Activated CD4-positive, alpha-beta T cell treated with anti-CD3 and anti-CD28 coated beads, Interleukin-2, amount 50 U/mL, for 48 hours (primary cell): Measurements from ENCODE around the gene CCDC71L.

Experiments
- DNase-seq, 2 experiments: peaks; one replicate each; pipeline ENCODE4 v3.0.0-alpha.2; 2020

Gene CCDC71L

DNA sequence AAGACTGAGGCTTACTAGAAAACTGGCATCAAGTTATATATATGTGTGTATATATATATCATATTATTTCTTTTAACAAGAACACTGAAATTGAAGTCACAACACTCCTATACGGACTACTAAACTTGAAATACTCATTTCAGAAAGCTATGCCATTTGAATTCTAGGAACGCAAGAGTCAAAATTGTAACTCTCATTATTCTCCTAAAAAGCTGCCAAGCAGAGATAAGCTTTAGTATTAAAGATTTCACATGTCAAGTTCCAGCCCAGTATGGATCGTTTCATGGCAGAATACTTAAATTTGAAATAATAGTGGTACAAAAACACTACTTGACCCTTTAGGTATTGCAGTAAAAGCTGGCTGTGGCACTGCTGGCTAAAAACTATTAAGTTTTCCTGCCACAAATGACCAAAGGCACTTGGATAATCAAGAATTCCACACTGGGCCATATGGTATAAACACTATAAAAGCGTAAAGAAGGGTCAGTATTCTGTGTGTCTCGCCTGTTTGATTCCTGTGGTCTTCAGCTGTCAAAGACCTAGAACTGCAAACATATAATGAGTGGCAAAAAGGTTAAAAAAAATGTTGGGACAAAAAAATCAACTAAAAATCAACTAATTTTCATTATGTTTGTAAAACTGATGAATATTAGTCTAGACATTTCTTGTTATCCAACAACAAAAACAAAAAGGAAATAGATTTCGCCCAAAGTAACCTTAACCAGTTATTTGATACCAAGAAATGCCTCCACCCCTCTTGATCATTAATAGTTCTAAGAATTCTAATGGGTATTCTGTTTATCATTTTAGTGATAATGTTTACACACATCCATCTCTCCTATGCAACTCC, 2.4 kb downstream of the CCDC71L start:
- no peak for DNase-seq

GRCh38 chr7:106657085-106657991, 3.6 kb downstream of the CCDC71L start:
- DNase-seq = no peak

- no peak for DNase-seq
Measured at GRCh38 chr7:106655703-106656498, 5.1 kb downstream of the CCDC71L start.

- DNase-seq = no peak
Measured at GRCh38 chr7:106653488-106653887, 7.5 kb downstream of the CCDC71L start.

GRCh38 chr7:106652909-106653308, 8.0 kb downstream of the CCDC71L start:
- DNase-seq = no peak

- no peak for DNase-seq
Measured at GRCh38 chr7:106652092-106652491, 8.9 kb downstream of the CCDC71L start.

DNA sequence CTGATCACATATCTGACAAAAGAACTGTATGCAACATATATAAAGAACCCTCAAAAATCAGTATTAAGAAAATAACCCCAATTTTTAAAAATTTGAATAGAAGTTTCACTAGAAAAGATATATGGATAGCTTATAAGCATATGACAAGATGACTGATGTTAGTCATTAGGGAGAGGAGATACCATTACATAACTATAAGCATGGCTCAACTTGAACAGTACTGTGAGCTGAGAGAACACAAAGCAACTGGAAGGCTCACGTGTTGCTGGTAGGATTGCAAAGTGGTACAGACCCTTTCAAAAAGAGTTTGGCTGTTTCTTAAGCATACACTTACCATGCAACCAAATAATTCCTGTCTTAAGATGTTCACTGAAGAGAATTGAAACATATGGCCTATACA, 14.7 kb downstream of the CCDC71L start:
- no peak for DNase-seq

DNA sequence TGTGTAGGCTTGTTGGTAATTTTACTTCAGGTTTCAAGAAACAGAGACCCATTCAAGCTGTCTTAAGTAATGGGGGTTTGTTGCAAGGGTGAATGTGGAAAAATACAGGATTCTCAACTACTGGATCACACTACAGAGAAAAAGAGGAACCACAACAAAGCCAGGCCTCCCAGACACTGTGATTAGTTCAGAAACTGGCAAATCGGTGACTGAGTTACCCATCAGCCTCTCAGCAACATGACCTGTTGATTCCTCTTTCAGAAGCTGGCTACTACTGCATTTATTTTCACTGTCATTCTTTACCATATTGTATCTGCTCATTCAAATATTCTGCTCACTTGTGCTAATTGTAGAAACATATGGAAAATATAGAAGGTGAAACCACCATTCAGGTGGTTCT, 16.0 kb downstream of the CCDC71L start:
- no peak for DNase-seq

DNA sequence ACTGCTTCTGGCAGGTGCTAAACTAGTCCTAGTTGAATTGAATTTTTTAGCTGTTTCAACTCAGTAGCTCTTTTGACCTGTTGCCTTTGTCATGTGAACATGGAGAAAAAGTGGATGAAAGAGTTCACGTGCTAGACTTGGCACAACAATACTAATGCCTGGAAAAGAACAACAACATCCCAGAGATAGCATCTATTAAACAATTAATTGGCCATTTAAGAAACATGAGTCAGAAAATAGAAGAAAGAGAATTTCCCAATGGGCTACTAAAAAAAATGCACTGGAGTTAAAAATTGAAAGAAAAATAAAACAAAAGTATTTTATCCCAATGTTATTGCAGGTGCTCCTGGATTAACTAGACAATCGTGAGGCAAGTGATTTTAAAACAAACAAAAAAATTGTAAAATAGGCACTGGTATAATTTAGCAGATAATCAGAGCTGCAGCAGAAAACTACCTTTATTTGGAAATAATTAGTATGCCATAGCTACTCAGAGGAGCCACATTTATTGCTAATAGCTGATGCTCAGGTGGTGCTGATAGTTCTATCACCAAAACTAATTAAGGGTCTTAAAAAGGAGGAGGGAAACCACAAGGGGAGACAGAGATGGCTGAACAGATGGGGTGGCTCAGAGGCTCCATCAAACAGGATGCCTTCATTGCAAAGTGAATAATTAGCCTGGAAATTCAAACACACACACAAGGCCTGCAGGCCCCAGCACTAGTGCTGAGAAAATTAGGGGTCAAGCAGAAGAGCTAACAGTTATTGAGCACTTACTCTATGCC, 17.6 kb downstream of the CCDC71L start:
- no peak for DNase-seq

DNA sequence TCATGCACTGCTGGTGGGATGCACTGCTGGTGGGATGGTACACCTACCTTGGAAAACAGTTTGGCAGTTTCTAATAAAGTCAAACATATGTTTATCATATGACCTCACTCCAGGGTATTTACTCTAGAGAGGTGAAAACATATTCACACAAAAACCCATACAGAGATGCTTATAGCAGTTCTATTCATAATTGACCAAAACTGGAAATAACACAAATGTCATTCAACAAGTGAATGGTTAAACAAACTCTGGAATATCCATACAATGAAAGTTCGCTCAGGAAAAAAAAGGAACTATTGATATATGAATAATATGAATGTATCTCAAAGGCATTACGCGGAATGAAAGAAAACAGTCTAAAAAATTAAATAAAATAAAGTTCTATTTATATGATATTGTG, 19.5 kb downstream of the CCDC71L start:
- no peak for DNase-seq

DNA sequence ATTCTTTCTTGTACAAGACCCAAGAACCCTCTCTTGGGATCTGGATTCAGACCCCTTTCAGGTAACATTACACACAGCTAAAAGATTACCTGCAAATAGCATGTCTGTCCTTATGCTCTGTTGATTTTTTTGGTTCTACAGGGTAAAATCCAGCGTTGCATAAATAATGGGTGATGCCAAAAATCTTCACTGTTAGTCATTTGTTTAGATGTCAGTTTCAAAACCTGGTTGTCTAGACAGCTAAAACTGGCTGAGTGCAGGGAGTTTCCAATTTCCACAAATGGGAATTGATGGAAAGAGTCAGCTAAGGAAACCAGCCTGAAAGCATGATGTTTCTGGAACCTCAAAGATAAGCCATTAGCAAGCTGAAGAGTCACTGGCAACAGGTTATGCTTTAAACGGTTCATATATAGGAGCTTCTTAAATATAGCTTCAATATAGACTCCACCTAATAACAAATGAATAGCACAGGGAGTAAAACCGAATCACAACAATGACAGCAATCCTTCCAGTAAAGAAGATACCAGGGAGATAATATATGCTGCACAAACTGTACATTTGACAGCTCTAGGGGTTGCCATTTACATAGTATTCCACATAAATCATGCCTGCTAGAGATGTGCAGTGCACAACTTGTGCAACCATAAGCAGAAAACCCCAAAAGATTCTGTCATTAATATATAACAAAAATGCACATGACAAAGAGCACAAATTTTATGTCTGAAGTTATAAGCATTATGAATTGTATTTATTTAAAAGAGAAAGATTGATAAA, 20.4 kb downstream of the CCDC71L start:
- no peak for DNase-seq

DNA sequence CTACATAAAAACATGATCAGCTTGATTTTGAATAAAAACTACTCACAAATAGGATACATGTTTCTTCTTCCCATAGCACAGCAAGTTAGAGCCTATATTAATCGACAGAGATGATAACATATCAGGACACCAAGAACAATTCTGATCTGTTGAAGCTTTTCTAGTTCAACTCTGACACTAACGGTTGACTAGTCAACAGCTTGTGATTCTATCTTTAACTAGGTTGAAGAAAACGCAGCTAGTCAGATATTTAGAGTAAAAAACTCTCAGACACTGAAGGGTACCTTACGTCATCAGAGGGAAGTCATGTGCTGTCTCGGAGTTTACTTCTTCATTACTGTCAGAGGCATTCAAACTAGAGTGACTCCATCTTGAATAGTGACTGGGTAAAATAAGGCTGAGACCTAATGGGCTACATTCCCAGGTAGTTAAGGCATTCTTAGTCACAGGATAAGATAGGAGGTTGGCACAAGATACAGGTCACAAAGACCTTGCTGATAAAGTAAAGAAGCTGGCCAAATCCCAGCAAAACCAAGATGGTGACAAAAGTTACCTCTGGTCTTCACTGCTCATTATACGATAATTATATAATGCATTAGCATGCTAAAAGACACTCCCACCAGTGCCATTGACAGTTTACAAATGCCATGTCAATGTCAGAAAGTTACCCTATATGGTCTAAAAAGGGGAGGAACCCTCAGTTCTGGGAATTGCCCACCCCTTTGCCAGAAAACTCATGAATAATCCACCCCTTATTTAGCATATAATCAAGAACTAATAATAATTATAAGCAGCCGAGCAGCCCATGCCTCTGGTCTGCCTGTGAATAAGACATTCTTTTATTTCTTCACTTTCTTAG, 21.3 kb downstream of the CCDC71L start:
- DNase-seq = no peak

- DNase-seq = no peak
Measured at GRCh38 chr7:106635411-106635810, 25.5 kb downstream of the CCDC71L start.

DNA sequence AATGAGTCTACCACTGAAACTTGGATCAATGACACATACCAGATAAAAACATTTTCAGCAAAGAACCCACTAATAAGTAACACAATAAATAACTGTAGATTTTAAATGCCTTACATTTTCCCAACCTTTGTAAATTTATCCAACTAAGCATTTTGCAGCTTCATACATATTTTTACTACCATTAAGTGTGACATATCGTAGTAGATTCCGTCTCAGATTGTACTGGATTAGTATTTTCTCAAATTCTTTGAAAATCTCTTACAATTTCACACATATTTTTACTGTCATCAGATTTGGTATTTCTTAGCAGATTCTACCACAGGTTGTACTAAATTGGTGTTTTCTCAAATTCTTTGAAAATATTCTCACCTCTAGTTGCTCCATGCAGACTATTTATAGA, 26.0 kb downstream of the CCDC71L start:
- no peak for DNase-seq

DNA sequence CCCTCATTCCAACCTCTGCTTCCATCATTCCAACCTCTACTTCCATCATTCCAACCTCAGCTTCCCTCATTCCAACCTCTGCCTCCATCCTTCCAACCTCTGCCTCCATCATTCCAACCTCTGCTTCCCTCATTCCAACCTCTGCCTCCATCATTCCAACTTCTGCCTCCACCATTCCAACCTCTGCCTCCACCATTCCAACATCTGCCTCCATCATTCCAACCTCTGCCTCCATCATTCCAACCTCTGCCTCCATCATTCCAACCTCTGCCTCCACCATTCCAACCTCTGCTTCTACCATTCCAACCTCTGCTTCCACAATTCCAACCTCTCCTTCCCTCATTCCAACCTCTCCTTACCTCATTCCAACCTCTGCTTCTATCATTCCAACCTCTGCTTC, 30.3 kb downstream of the CCDC71L start:
- no peak for DNase-seq

DNA sequence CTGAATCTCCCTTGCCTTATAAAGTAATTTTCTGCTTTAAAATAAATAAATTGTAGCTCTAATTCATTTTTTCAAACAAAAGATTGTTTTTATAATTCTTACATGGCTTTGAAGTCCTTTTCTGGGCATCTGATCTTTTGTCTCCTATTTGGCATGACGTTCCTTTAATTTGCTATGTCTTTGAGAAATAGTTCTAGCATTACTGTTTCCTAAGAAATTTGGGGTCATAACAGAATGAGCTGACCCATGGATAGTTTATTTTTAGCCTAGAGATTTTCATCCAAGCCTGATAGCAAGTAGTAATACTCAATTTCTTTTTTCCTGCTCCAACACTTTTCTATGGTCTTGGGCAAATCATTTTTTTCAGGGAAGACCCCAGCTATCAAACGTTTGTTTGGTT, 31.4 kb downstream of the CCDC71L start:
- no peak for DNase-seq

DNA sequence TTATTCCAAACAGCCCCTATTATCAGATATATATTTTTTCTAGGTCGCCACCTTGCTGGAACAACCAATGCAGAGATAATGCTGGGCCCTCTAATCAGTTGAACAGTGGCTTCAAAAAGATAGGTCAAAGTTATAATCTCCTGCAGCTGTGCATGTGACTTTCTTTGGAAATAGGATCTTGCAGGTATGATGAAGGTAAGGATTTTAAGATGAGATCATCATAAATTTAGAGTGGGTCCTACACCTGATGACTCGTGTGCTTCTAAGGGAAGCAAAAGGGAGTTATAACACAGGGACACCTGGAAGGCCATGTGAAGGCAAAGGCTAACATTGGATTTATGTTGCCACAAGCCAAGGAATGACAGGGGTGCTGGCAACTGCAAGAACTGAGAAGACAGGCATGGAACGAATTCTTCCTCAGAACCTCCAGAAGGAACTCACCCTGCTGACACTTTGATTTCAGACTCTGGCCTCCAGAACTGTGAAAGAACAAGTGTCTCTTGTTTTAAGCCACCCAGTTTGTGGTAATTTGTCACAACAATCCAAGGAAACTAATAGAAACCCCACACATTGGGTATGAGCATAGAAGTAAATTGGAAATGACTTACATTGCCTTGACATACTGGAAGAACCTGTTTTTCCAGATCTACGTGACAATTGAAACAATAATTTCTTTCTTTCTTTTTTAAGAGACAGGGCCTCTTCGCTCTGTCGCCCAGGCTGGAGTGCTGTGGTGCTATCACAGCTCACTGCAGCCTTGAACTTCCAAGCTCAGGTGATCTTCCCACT, 34.4 kb downstream of the CCDC71L start:
- DNase-seq = no peak

DNA sequence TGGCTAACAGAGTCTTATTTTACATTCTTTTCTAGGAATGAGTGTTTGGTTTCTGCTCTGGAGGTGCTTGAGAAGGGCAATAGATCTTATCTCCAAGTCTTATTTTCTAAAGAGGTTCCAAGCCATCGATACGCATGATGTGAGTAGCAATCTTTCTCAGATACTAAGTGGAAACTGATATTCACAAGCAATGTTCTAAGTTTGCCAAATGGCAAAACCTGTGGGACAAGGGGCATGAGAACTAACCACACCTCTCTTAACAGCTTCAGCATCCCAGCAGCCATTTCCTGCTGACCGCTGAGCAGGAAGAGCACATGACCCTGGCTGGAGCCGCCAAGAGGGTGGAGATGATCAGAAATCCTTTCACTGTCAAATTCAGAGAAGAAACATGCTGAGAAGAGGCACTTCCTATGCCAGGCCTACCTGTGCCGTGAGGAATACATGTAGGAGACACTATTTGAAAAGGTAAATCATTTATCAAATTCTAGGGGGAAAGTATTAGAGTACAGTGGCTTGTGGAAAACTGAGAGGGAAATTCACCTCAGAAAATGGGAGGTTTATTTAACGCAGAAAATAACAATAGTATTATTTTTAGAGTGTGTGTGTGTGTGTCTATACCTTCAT, 35.2 kb downstream of the CCDC71L start:
- DNase-seq = no peak

DNA sequence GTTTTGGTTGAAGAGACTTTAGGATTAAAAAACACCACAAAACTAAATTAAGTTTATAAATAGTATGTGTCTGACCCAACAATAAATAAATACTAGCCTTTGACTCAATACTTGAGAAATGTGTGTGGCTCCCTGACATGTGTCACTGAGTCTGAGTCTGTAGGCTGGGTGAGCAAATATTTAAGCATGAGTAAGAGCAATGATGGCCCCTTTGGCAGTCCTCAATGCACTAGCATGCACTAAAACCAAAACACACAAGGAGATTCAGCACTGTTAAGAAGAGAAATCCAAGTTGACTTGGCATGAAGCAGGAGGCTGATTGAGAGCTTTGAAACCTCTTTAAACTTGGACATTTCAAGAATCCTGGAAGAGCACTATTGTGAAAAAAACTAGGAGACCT, 37.1 kb downstream of the CCDC71L start:
- no peak for DNase-seq
